Caco-2 (cell line): ENCODE measurements around the gene MAPK8IP3. TPM values are rescaled to one million over a fixed set of nuclear protein-coding genes. Genes with fewer than 3 reads are reported as not detected.

Experiments
- BruUV-seq: library from RNA; stranded (reverse); fragments of 400-500 nt; replicated peaks from 2 replicates; lab custom pipeline; 2021; lab: Mats Ljungman, UMichigan
- CTCF ChIA-PET: fragments of 300-600 bp; sonication (Branson Sonifier 250); formaldehyde crosslinking; loops from one replicate; lab custom pipeline; 2022; ENCODE audit warnings: antibody characterized with exemption; lab: Charles Lee
- POLR2A ChIA-PET: fragments of 300-600 bp; sonication (Branson Sonifier 250); formaldehyde crosslinking; loops from one replicate; lab custom pipeline; 2022; ENCODE audit warnings: antibody characterized with exemption; lab: Charles Lee
- DNase-seq, 2 experiments: peaks; one replicate each; pipeline versions ENCODE4 v3.0.0 to v3.0.0-alpha.2; 2020 to 2022
- H3K27me3 ChIP-seq: replicated peaks from 2 replicates; pipeline ENCODE4 v1.6.0; 2011; ENCODE audit warnings: low read length; ENCODE audit not compliant: control insufficient read depth, insufficient read depth
- H3K36me3 ChIP-seq: 2 replicates; pipeline ENCODE4 v1.5.1; 2011; ENCODE audit warnings: low read length; ENCODE audit not compliant: control insufficient read depth, insufficient read depth
- H3K4me1 ChIP-seq: fragments of 250-450 bp; sonication (Bioruptor Pico); 2 replicates; pipeline ENCODE4 v1.5.1; 2020; ENCODE audit warnings: mild to moderate bottlenecking
- H3K4me3 ChIP-seq: 2 replicates; pipeline ENCODE4 v1.5.1; 2011; ENCODE audit warnings: low read depth, mild to moderate bottlenecking, control low read depth, low read length
- H3K9me3 ChIP-seq: fragments of 250-450 bp; sonication (Bioruptor Pico); 2 replicates; pipeline ENCODE4 v1.5.1; 2020; ENCODE audit warnings: mild to moderate bottlenecking, moderate library complexity
- H3K27ac Mint-ChIP-seq: one replicate; pipeline ENCODE4 v1.8.0; 2022; ENCODE audit warnings: mixed read lengths; ENCODE audit not compliant: unreplicated experiment
- H3K27me3 Mint-ChIP-seq: one replicate; pipeline ENCODE4 v1.8.0; 2022; ENCODE audit warnings: mixed read lengths; ENCODE audit not compliant: insufficient read depth, unreplicated experiment
- H3K36me3 Mint-ChIP-seq: one replicate; pipeline ENCODE4 v1.8.0; 2022; ENCODE audit warnings: mild to moderate bottlenecking, mixed read lengths; ENCODE audit not compliant: insufficient read depth, unreplicated experiment
- H3K4me1 Mint-ChIP-seq: one replicate; pipeline ENCODE4 v1.8.0; 2022; ENCODE audit warnings: low read depth, mixed read lengths; ENCODE audit not compliant: unreplicated experiment
- H3K4me3 Mint-ChIP-seq: one replicate; pipeline ENCODE4 v1.8.0; 2022; ENCODE audit warnings: mild to moderate bottlenecking, moderate library complexity, mixed read lengths; ENCODE audit not compliant: unreplicated experiment
- H3K9me3 Mint-ChIP-seq: one replicate; pipeline ENCODE4 v1.8.0; 2022; ENCODE audit warnings: mixed read lengths; ENCODE audit not compliant: unreplicated experiment
- intact Hi-C: fragments of 100-400 bp; cut with micrococcal nuclease; formaldehyde crosslinking; loops from one replicate; pipeline ENCODE4 v1.10.0; 2022; ENCODE audit not compliant: unreplicated experiment
- total RNA-seq: library from RNA; stranded (reverse); gene quantifications from 2 replicates; pipeline ENCODE4 v1.2.3, GENCODE V29; 2022
- TF ChIP-seq, protein P1 (sequence below), 2 experiments: fragments of 200-600 bp in 1 of 2; IDR thresholded peaks; 1 replicate in 1 of 2; 2 replicates in 1 of 2; pipeline versions ENCODE4 v1.5.1 to v1.8.0; 2011 to 2022; ENCODE audit warnings: antibody characterized with exemption in 1 of 2, control low read depth in 1 of 2, inconsistent platforms in 1 of 2, low read depth in 1 of 2, low read length in 1 of 2, mild to moderate bottlenecking in 1 of 2, moderate library complexity in 1 of 2; ENCODE audit not compliant: insufficient read depth in 1 of 2, severe bottlenecking in 1 of 2, unreplicated experiment in 1 of 2

Gene MAPK8IP3
- total RNA-seq, 1 experiment from 2014 or later = 60.5 TPM

GRCh38 chr16:1662543-1662942 is 43.5 kb upstream of the MAPK8IP3 start:
- no peak for DNase-seq
- Histone ChIP-seq H3K4me3 (no peak overlapping the region), H3K27me3 (no peaks in the 10 kb centered on the region), H3K36me3 (peaks cover 1% of the 10 kb centered on the region), H3K9me3 (no peaks in the 10 kb centered on the region), H3K4me1 (no peaks in the 10 kb centered on the region)
- TF ChIP-seq, protein P1, sequence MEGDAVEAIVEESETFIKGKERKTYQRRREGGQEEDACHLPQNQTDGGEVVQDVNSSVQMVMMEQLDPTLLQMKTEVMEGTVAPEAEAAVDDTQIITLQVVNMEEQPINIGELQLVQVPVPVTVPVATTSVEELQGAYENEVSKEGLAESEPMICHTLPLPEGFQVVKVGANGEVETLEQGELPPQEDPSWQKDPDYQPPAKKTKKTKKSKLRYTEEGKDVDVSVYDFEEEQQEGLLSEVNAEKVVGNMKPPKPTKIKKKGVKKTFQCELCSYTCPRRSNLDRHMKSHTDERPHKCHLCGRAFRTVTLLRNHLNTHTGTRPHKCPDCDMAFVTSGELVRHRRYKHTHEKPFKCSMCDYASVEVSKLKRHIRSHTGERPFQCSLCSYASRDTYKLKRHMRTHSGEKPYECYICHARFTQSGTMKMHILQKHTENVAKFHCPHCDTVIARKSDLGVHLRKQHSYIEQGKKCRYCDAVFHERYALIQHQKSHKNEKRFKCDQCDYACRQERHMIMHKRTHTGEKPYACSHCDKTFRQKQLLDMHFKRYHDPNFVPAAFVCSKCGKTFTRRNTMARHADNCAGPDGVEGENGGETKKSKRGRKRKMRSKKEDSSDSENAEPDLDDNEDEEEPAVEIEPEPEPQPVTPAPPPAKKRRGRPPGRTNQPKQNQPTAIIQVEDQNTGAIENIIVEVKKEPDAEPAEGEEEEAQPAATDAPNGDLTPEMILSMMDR (IDR thresholded peaks at IDR 0.05; ENCODE audit: insufficient read depth in 1 of 2, low read depth in 1 of 2, low read length in 1 of 2, severe bottlenecking in 1 of 2, unreplicated experiment in 1 of 2) = no peak
- CTCF ChIA-PET = no interaction called here
- H3K4me1 Mint-ChIP-seq = no peaks in the 10 kb centered on the region
- intact Hi-C loops = no loop called here
- no TSS peak for BruUV-seq
- no peaks in the 10 kb centered on the region for H3K9me3 Mint-ChIP-seq
- no peaks in the 10 kb centered on the region for H3K27me3 Mint-ChIP-seq
- no peak overlapping the region for H3K27ac Mint-ChIP-seq
- POLR2A ChIA-PET = no interaction called here
- H3K4me3 Mint-ChIP-seq = no peak overlapping the region
- peaks cover 56% of the 10 kb centered on the region for H3K36me3 Mint-ChIP-seq

DNA sequence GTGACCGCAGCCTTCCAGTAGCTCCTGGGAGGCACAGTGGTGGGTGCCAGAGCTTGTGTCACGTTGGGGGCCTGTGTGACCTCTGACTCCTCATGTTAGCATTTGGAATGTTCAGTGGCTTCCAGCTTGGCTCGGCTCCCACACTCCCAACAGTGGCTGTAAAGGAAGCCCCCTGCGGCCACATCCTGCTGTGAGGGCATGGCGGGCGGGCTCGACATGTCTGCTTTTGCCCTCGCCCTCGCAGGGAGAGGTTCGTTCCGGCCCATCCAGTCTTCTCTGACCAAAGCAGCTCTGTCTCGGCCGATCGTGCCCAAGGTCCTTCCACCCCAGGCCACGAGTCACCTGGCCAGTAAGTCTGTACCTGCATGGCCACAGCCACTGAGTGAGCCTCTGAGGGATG is 40.2 kb upstream of the MAPK8IP3 start:
- H3K36me3 ChIP-seq = peaks cover 1% of the 10 kb centered on the region
- Mint-ChIP-seq H3K27ac (no peak overlapping the region), H3K4me3 (no peak overlapping the region), H3K4me1 (no peaks in the 10 kb centered on the region), H3K9me3 (no peaks in the 10 kb centered on the region), H3K27me3 (no peaks in the 10 kb centered on the region), H3K36me3 (peaks cover 57% of the 10 kb centered on the region)
- no peaks in the 10 kb centered on the region for H3K27me3 ChIP-seq
- POLR2A ChIA-PET = no interaction called here
- TF ChIP-seq, protein P1 (IDR thresholded peaks at IDR 0.05; ENCODE audit: insufficient read depth in 1 of 2, low read depth in 1 of 2, low read length in 1 of 2, severe bottlenecking in 1 of 2, unreplicated experiment in 1 of 2) = no peak
- CTCF ChIA-PET = no interaction called here
- intact Hi-C loops = no loop called here
- DNase-seq = no peak
- H3K4me3 ChIP-seq = no peak overlapping the region
- H3K9me3 ChIP-seq = no peaks in the 10 kb centered on the region
- no peaks in the 10 kb centered on the region for H3K4me1 ChIP-seq
- BruUV-seq = no TSS peak

- Mint-ChIP-seq H3K27ac (no peak overlapping the region), H3K4me1 (no peaks in the 10 kb centered on the region), H3K9me3 (no peaks in the 10 kb centered on the region), H3K36me3 (peaks cover 62% of the 10 kb centered on the region), H3K27me3 (no peaks in the 10 kb centered on the region), H3K4me3 (no peak overlapping the region)
- intact Hi-C loops = no loop called here
- ChIA-PET POLR2A (no interaction called here), CTCF (no interaction called here)
- Histone ChIP-seq H3K4me3 (no peak overlapping the region), H3K4me1 (no peaks in the 10 kb centered on the region), H3K9me3 (no peaks in the 10 kb centered on the region), H3K27me3 (no peaks in the 10 kb centered on the region), H3K36me3 (peaks cover 1% of the 10 kb centered on the region)
- DNase-seq = no peak
- BruUV-seq = no TSS peak
- TF ChIP-seq, protein P1 (IDR thresholded peaks at IDR 0.05; ENCODE audit: insufficient read depth in 1 of 2, low read depth in 1 of 2, low read length in 1 of 2, severe bottlenecking in 1 of 2, unreplicated experiment in 1 of 2) = no peak
Measured at GRCh38 chr16:1666316-1666715, 39.7 kb upstream of the MAPK8IP3 start.
